Muscle of arm (tissue), 12 donors: ENCODE measurements around the gene DOCK1. TPM values are rescaled to one million over a fixed set of nuclear protein-coding genes. Genes with fewer than 3 reads are reported as not detected.

Experiments used
- DNase-seq: peaks from one replicate; pipeline ENCODE4 v3.0.0-alpha.2; 2013
- polyA plus RNA-seq, 12 donors: library from polyadenylated mRNA; unstranded; fragments of 120-200 nt; gene quantifications; one replicate each; pipeline ENCODE4 v1.2.1, GENCODE V29; 2013; ENCODE audit not compliant: insufficient read length in 12 of 12

DOCK1 gene
- polyA plus RNA-seq, 12 donors, result 17.7 to 53.4 (median 34.0) TPM; not detected in 1

GRCh38 chr10:127081851-127082345, 176.7 kb downstream of the DOCK1 start:
- no peak for DNase-seq

DNA sequence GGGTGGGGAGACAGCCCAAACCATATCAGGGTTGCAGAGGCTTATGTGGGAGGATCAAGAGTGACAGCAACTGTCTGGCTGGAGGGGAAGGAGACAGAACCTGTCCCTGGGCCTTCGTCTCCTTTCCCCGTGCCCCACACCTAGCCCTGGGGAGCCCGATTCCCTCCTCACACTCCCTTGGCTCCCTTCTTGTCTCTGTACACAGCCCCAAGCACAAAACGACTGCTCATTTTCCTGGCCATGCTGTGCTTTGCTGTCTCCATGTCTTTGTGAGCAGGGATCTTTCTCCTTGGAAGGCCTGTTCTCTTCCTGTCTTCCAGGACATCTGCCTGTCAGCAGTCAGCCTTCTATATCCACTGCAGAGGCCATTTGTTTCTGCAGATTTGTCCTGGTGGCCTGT, 177.4 kb downstream of the DOCK1 start:
- DNase-seq, result no peak

DNA sequence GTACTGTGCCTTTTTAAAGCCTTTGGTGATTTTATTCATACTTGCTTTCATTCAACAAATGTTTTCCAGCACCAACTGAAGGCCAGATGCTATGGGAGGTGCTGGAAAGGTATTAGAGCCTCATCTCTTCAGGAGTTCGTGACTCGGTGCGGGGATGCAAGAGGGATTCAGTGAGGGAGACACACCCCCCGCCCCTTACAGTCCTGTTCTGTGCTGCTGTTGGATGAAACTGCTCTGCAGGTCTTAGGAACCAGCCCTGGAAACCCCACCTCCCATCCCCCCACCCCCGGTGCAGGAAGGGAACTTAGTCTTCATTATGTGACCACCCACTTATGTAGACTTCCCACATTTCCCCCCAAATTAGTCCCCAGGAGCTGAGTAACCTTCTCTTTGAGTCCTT, 180.7 kb downstream of the DOCK1 start:
- no peak for DNase-seq

- no peak for DNase-seq
Measured at GRCh38 chr10:127088908-127089307, 183.7 kb downstream of the DOCK1 start.

DNA sequence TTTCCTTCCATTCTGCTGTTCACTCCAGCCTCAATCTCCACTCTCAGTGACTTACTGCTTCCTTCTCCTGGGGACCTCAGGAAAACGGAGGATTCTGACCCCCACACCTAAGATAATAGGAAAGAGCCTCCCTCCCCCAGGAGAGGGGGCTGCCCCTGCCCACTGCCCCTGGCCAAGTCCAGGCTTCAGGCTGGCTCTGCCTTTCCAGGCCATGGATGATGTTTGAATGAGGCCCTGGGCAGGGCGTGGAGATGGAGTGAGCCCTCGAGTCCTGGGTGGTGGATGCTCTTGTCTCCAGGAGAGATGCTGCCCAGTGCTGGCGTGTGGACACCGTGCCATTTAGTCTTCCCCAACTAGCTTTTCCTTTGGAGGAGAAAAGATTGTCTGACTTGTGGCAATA, 184.2 kb downstream of the DOCK1 start:
- no peak for DNase-seq

GRCh38 chr10:127090138-127090537, 184.9 kb downstream of the DOCK1 start:
- DNase-seq, result no peak

GRCh38 chr10:127091354-127091753, 186.1 kb downstream of the DOCK1 start:
- no peak for DNase-seq

GRCh38 chr10:127092916-127093315, 187.7 kb downstream of the DOCK1 start:
- DNase-seq, result no peak

GRCh38 chr10:127094984-127095383, 189.8 kb downstream of the DOCK1 start:
- no peak for DNase-seq

DNA sequence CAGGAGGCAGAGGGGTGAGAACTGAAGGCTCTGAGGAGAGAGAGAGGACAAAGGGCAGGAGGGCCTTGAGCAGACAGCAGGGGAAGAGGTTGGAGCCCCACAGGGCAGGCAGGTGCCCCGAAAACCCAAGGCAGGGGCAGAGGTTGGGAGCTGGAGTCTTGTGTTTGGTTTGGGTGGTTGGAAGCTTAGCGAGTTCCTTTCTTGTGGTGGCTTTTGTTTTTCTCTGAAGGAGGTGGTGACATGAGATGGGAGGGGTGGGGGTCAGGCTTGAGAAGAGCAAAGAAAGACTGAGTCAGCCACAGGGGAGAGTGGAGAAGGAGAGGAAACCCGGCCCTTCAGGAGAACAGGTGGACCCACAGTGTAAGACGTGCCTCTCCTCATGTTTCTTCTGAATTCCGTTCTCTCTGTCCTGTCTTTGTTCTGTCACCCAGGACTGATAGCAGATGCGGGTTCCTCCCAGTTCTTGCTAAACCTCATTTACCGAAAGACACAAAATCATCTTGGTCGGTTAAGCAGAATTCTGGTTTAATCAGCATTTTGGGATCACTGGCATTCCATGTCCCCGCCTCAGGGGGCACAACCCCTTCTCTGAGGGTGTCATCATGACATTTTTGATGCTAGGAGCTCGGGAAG, 195.9 kb downstream of the DOCK1 start:
- DNase-seq, result no peak

DNA sequence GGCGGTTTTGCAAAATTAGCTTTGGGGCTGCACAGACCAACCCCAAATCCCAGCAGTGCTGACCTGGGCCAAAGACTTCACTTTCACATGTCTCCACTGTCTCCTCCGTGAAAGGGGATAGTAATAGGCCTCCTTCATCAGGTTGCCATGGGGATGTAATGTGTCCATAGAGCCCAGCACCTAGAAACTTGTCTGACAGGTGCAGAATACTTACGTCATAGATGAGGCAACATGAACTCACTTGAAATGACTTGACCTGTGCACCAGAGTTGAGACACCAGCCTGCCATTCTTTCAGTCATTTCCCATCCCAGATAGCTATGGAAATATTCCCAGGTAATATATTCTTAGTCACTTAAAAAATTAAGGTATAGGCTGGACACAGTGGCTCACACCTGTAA, 196.9 kb downstream of the DOCK1 start:
- no peak for DNase-seq

GRCh38 chr10:127115100-127115499, 209.9 kb downstream of the DOCK1 start:
- no peak for DNase-seq

GRCh38 chr10:127117125-127117524, 211.9 kb downstream of the DOCK1 start:
- DNase-seq, result peak; percentile 63

DNA sequence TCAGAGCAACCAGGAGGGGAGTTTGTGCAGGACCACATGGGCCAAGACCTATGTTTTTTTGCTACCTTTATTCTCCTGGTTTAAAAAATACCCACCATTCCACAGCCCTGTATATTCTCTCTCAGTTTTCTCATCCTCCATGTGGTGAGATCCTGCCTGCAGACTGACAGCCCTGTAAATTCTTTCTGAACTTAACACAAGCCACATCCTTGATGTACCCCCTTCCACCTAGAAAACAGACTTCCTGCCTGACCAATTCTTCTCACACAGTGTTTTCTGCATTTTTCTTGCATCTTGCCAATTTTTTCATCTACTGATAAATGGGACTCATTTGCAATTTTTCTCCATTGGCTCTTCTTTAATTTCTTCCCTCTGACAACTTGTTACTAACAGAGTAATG, 212.8 kb downstream of the DOCK1 start:
- DNase-seq, result no peak

- DNase-seq, result no peak
Measured at GRCh38 chr10:127119936-127120335, 214.7 kb downstream of the DOCK1 start.

DNA sequence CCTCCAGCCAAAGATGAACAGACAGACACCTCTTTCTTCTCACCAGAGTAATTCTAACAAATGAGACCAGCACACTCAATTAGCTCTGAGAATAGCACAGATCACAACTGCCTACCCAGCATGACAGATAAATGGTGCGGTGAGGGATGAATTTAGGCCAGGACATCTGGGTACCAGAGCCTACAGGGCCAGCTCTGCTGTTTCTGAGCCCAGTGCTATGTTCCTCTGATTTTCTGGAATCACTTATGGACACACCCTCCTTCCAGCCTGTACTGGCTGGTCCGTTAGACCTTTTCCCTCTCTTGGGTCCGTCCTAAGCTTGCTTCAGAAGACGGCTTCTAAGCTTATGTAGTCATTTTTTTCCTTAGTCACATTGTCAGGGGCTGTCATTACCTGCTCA, 217.6 kb downstream of the DOCK1 start:
- DNase-seq, result no peak

DNA sequence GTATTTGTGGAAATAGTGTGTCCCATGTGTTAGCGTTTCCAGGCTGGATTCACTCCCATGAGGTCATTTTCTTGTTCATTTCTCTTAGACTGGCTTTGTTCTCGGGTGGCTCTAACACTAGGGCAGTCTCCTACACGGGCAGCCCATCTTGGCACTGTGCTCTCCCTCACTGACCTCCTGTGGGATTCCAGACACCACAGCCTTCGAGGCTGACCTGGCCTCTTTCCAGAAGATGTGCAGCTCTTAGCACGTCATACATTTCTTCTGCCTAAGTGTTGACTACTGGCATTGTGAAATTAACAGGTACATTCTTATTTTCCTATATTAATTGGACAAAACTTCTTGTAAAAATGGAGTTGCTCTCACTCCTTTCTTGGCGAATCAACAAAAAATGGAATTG, 218.4 kb downstream of the DOCK1 start:
- DNase-seq, result no peak

GRCh38 chr10:127125331-127125730, 220.1 kb downstream of the DOCK1 start:
- no peak for DNase-seq

- DNase-seq, result no peak
Measured at GRCh38 chr10:127127822-127128221, 222.6 kb downstream of the DOCK1 start.

GRCh38 chr10:127129104-127129503, 223.9 kb downstream of the DOCK1 start:
- DNase-seq, result no peak

- DNase-seq, result no peak
Measured at GRCh38 chr10:127132451-127132850, 227.2 kb downstream of the DOCK1 start.

DNA sequence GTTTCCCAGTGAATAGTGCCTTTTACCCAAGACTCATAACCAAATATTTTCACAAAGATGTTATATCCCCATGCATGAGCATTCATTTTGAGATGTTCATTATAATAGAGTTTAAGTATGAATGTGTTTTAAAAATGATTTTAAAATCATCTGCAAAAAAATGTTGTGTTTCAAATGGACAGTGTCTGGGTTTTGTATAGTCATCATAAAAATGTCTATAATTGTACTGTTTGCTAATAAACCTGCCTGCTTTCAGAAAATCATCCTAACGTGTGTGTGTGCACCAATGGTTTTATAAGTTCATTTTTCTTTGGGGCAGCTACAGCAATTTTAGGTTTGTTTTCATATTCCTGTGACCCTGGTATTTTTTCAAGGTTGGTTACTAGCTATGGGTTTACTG, 228.0 kb downstream of the DOCK1 start:
- no peak for DNase-seq

GRCh38 chr10:127133672-127134500, 228.7 kb downstream of the DOCK1 start:
- no peak for DNase-seq
